Tibial nerve (tissue), 4 donors: ENCODE results near the gene CSF2. TPM values are rescaled to one million over a fixed set of nuclear protein-coding genes. Genes with fewer than 3 reads are reported as not detected.

Experiments
- DNase-seq, 2 donors: peaks; one replicate each; pipeline ENCODE4 v3.0.0-alpha.2; 2019; ENCODE audit warnings: low spot score in 2 of 2
- H3K27ac ChIP-seq, 4 donors: fragments of 200-600 bp; sonication (generic) in 3 of 4; one replicate each; pipeline ENCODE4 v1.5.1; 2017 to 2019; ENCODE audit warnings: mild to moderate bottlenecking in 1 of 4
- H3K27me3 ChIP-seq, 2 donors: fragments of 200-600 bp; sonication (generic) in 1 of 2; one replicate each; pipeline versions ENCODE4 v1.5.1 to v1.6.0; 2017 to 2019
- H3K36me3 ChIP-seq, 3 donors: fragments of 200-600 bp; sonication (generic); one replicate each; pipeline ENCODE4 v1.5.1; 2018 to 2019
- H3K4me1 ChIP-seq, 4 donors: fragments of 200-600 bp; sonication (generic) in 3 of 4; one replicate each; pipeline ENCODE4 v1.5.1; 2017 to 2019
- H3K4me3 ChIP-seq, 4 donors: fragments of 200-600 bp; sonication (generic) in 3 of 4; one replicate each; pipeline ENCODE4 v1.5.1; 2017 to 2019; ENCODE audit warnings: mild to moderate bottlenecking in 1 of 4, moderate library complexity in 1 of 4
- H3K9me3 ChIP-seq, 4 donors: fragments of 200-600 bp; sonication (generic) in 3 of 4; one replicate each; pipeline ENCODE4 v1.5.1; 2017 to 2019
- CTCF ChIP-seq, 5 experiments: fragments of 200-600 bp in 3 of 5; fragments of 450-650 bp in 2 of 5; sonication (generic) in 3 of 5; IDR thresholded peaks; one replicate each; pipeline ENCODE4 v1.5.1; 2016 to 2019; ENCODE audit warnings: antibody characterized with exemption in 5 of 5, mild to moderate bottlenecking in 3 of 5, moderate library complexity in 2 of 5
- EP300 ChIP-seq, 2 donors: sonication (generic); formaldehyde crosslinking; IDR thresholded peaks; one replicate each; pipeline ENCODE4 v1.6.1; 2017; ENCODE audit warnings: antibody characterized with exemption in 2 of 2, mild to moderate bottlenecking in 1 of 2
- POLR2A ChIP-seq, 2 donors: fragments of 450-650 bp; IDR thresholded peaks; one replicate each; pipeline ENCODE4 v1.6.1; 2017; ENCODE audit warnings: antibody characterized with exemption in 2 of 2, mild to moderate bottlenecking in 2 of 2, moderate library complexity in 2 of 2
- WGBS, 2 donors: methylation state at CpG; one replicate each; pipeline ENCODE4 v1.1.5; 2018; 5-methylcytosine and 5-hydroxymethylcytosine counted together
- total RNA-seq, 4 donors: library from RNA; depleted of rRNA; stranded (reverse); fragments of >200 nt; gene quantifications; one replicate each; pipeline ENCODE4 v1.1.0, GENCODE V29; 2016

The CSF2 gene
- total RNA-seq, 4 donors from 2014 or later: not detected

GRCh38 chr5:132076202-132076830, 2.7 kb downstream of the CSF2 start:
- no peaks in the 10 kb centered on the region for H3K27me3 ChIP-seq
- no peaks in the 10 kb centered on the region for H3K36me3 ChIP-seq
- H3K9me3 ChIP-seq: no peaks in the 10 kb centered on the region
- no peaks in the 10 kb centered on the region for H3K4me1 ChIP-seq
- 85 to 93% methylated on average over 11 of the region's 11 CpGs for WGBS, 2 donors
- no peak overlapping the region for H3K27ac ChIP-seq
- DNase-seq: no peak
- TF ChIP-seq CTCF (IDR thresholded peaks at IDR 0.05) (no peak), POLR2A (IDR thresholded peaks at IDR 0.05) (no peak), EP300 (IDR thresholded peaks at IDR 0.05) (no peak)
- H3K4me3 ChIP-seq: no peak overlapping the region

GRCh38 chr5:132076983-132077382, 3.4 kb downstream of the CSF2 start:
- TF ChIP-seq EP300 (IDR thresholded peaks at IDR 0.05): no peak
- no peak for TF ChIP-seq POLR2A (IDR thresholded peaks at IDR 0.05)
- no peak for TF ChIP-seq CTCF (IDR thresholded peaks at IDR 0.05)
- Histone ChIP-seq H3K27me3 (no peaks in the 10 kb centered on the region), H3K36me3 (no peaks in the 10 kb centered on the region), H3K4me3 (no peak overlapping the region), H3K4me1 (no peaks in the 10 kb centered on the region), H3K9me3 (no peaks in the 10 kb centered on the region), H3K27ac (no peak overlapping the region)
- DNase-seq: no peak
- WGBS, 2 donors: 95% methylated on average over 8 of the region's 8 CpGs

GRCh38 chr5:132079081-132079480, 5.5 kb downstream of the CSF2 start:
- no peak for TF ChIP-seq CTCF (IDR thresholded peaks at IDR 0.05)
- no peak for TF ChIP-seq EP300 (IDR thresholded peaks at IDR 0.05)
- no peak for TF ChIP-seq POLR2A (IDR thresholded peaks at IDR 0.05)
- no peaks in the 10 kb centered on the region for H3K9me3 ChIP-seq
- no peak overlapping the region for H3K27ac ChIP-seq
- no peaks in the 10 kb centered on the region for H3K27me3 ChIP-seq
- H3K36me3 ChIP-seq: no peaks in the 10 kb centered on the region
- 73 to 79% methylated on average over 4 of the region's 4 CpGs for WGBS, 2 donors
- H3K4me3 ChIP-seq: no peak overlapping the region
- no peaks in the 10 kb centered on the region for H3K4me1 ChIP-seq
- DNase-seq: no peak

GRCh38 chr5:132079619-132080018, 6.0 kb downstream of the CSF2 start:
- TF ChIP-seq EP300 (IDR thresholded peaks at IDR 0.05): no peak
- no peak for TF ChIP-seq CTCF (IDR thresholded peaks at IDR 0.05)
- TF ChIP-seq POLR2A (IDR thresholded peaks at IDR 0.05): no peak
- Histone ChIP-seq H3K27me3 (no peaks in the 10 kb centered on the region), H3K9me3 (no peaks in the 10 kb centered on the region), H3K4me3 (no peak overlapping the region), H3K27ac (no peak overlapping the region), H3K36me3 (no peaks in the 10 kb centered on the region), H3K4me1 (no peaks in the 10 kb centered on the region)
- DNase-seq: no peak
- 75 to 84% methylated on average over 3 of the region's 3 CpGs for WGBS, 2 donors

GRCh38 chr5:132080595-132080994, 7.0 kb downstream of the CSF2 start:
- Histone ChIP-seq H3K4me3 (no peak overlapping the region), H3K27ac (no peak overlapping the region), H3K27me3 (no peaks in the 10 kb centered on the region), H3K4me1 (no peaks in the 10 kb centered on the region), H3K36me3 (no peaks in the 10 kb centered on the region), H3K9me3 (no peaks in the 10 kb centered on the region)
- no peak for DNase-seq
- 75 to 96% methylated on average over 3 of the region's 3 CpGs for WGBS, 2 donors
- TF ChIP-seq EP300 (IDR thresholded peaks at IDR 0.05): no peak
- TF ChIP-seq POLR2A (IDR thresholded peaks at IDR 0.05): no peak
- no peak for TF ChIP-seq CTCF (IDR thresholded peaks at IDR 0.05)
